GM18507 (cell line): ENCODE results near the gene APP.
"Not testable (repeated sequence)": the region's sequence is repeated elsewhere in the genome, so short reads cannot be mapped to it uniquely, and the experiment has no call there.

Source experiments
- DNase-seq: peaks from one replicate; pipeline ENCODE4 v3.0.0; 2011; ENCODE audit warnings: low read depth; ENCODE audit not compliant: insufficient read length; ENCODE audit errors: extremely low spot score
- FAIRE-seq: peaks from 2 replicates; lab custom pipeline; 2011; peaks lifted over from hg19 to GRCh38; lab: Jason Lieb, UNC

The APP gene

GRCh38 chr21:26112127-26112742 is 58.3 kb downstream of the APP start:
- DNase-seq (no peak), FAIRE-seq (no peak)

DNA sequence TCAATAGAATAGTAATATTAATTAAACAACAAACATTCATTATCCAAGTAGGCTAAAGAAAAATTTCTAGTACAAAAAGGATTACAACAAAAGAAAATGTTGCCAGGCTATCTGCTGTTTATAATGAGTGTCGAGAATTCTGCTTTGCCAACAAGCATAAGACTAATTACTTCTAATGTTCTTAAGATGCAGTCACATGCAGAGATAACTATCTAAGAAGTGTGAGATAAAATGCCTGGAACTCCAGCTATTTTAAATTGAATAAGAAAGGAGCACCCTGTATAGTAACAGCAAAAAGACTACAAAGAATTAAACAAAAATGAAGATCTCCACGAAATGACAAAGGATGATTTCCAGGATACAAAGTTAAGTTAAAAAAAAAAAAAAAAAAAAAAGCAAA is 59.9 kb downstream of the APP start:
- FAIRE-seq (no peak), DNase-seq (no peak)

- DNase-seq (no peak), FAIRE-seq (no peak)
These were observed 63.1 kb downstream of the APP start for GRCh38 chr21:26107429-26107828.

DNA sequence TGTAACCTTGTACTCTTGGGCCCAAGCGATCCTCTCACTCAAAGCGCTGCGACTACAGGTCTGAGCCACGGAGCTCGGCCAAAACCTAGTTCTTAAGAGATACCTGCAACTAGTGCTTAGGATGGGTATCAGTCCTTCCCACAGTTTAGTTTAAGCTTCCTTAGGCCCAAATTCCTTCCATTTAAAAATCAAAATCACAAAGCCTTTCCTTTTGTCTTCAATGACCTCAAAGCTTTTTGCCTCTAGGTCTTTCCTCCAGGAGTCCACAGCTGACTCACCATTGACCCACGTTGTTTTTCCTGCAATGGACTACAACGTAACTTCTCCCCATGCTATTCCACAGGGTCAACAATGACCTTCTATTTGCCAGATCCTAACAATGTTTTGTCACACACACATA is 64.0 kb downstream of the APP start:
- DNase-seq (no peak), FAIRE-seq (no peak)

- no peak for FAIRE-seq
- no peak for DNase-seq
These were observed 64.8 kb downstream of the APP start for GRCh38 chr21:26105819-26106218.

GRCh38 chr21:26100573-26100972 is 70.0 kb downstream of the APP start:
- FAIRE-seq (no peak), DNase-seq (no peak)

DNA sequence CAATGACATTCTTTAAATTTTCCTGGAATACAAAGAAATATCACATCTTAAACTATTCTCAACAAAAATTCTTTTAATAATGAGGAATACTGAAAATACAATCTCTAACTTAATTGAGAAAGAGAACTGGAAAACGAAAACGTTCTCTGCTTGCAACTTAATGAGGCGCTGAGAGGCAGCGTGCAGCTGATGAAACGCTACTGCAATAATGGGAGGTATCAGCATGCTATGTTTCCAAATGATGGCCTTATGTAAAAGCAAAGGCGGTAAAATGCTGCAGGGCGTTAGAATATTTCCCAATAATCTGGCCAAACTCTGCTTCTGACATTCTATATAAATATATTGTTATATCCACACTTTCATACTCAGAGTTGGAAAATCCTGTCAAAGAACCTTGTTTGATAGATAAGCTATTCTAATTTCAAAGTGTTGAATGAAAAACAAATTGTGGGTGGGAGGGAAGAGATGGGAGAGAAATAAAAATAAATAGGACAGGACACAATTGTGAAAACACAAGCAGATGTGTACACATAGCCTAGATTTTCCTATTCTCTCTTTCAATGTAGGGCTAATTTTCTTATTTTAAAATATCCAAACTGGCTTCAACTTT is 70.9 kb downstream of the APP start:
- DNase-seq, result no peak

GRCh38 chr21:26098772-26099397 is 71.7 kb downstream of the APP start:
- DNase-seq, result no peak
- FAIRE-seq, result no peak

More for the DNA sequence above, 70.9 kb downstream of the APP start:
- FAIRE-seq, result no peak

- no peak for FAIRE-seq
- DNase-seq, result no peak
These were observed 73.1 kb downstream of the APP start for GRCh38 chr21:26097475-26097874.

DNA sequence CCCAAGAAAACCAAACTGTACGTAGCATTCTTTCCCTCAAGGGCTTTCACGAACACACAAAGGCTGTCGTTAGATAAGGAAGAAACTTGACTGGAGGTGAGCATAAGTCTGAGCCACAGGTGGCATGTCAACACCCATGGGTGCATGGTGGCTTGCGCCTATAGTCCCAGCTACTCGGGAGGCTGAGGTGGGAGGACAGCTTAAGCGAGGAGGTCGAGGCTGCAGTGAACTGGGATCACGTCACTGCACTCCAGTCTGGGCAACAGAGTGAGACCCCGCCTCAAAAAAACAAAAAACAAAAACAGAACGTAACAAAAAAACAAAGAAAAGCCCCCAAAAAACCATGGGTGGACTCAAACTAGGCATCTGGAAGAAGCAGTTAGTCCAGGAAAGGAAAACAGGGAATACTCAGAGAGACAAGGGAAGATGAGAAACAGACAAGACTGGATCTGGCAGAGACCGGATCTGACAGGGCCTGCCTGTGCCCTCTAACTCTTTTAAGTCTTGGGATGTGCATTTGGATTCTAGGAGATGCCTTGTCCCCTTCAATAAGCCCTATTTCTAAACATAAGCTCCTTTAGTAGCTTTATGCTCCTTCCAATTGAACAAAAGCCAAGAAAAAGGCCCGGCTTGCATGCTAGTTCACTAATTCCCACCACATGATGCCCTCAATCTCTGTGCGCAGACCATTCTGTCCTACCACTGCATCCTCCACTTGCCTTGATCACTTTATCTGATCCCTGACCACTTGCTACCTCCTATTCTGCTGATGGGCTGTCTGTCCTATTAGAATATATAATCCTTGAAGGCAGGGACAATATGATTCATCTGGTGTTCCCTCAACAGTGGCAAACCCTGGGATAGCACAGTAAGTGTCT is 73.8 kb downstream of the APP start:
- FAIRE-seq, result no peak

GRCh38 chr21:26095131-26095530 is 75.4 kb downstream of the APP start:
- DNase-seq (no peak), FAIRE-seq (no peak)

More for the DNA sequence above, 73.8 kb downstream of the APP start:
- no peak for DNase-seq

- DNase-seq, result no peak
- FAIRE-seq, result no peak
These were observed 77.4 kb downstream of the APP start for GRCh38 chr21:26093122-26093521.

GRCh38 chr21:26091480-26092018 is 79.0 kb downstream of the APP start:
- DNase-seq, result no peak
- no peak for FAIRE-seq

DNA sequence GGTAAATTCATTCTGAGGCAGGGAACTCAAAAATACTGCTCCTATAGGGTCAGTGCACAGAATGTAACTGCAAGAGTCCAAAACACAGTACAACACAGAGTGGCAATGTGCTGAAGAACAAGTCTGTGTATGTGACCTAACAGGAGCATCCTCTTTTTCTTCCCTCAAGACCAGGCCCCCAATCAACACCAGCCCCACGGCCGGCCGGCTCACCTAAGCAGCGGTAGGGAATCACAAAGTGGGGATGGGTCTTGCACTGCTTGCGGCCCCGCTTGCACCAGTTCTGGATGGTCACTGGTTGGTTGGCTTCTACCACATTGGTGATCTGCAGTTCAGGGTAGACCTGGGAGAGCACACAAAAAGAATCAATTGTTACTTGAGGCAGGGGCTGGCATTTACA is 80.8 kb downstream of the APP start:
- FAIRE-seq (no peak), DNase-seq (no peak)

- no peak for FAIRE-seq
- no peak for DNase-seq
These were observed 83.2 kb downstream of the APP start for GRCh38 chr21:26087223-26087918.

- FAIRE-seq, result no peak
- no peak for DNase-seq
These were observed 84.7 kb downstream of the APP start for GRCh38 chr21:26085882-26086281.

- DNase-seq (no peak), FAIRE-seq (no peak)
These were observed 85.4 kb downstream of the APP start for GRCh38 chr21:26085127-26085526.

GRCh38 chr21:26082549-26082948 is 88.0 kb downstream of the APP start:
- no peak for DNase-seq
- FAIRE-seq, result no peak

- not testable (repeated sequence) for DNase-seq, FAIRE-seq
These were observed 89.3 kb downstream of the APP start for GRCh38 chr21:26081175-26081760.
